ENCODE results near the gene SERPINA3. TPM values are rescaled to one million over a fixed set of nuclear protein-coding genes. Genes with fewer than 3 reads are reported as not detected.
"Not testable (repeated sequence)": the region's sequence is repeated elsewhere in the genome, so short reads cannot be mapped to it uniquely, and the experiment has no call there.

The SERPINA3 gene
- total RNA-seq, 4 donors from 2014 or later = 3.3 to 223 (median 54.8) TPM

DNA sequence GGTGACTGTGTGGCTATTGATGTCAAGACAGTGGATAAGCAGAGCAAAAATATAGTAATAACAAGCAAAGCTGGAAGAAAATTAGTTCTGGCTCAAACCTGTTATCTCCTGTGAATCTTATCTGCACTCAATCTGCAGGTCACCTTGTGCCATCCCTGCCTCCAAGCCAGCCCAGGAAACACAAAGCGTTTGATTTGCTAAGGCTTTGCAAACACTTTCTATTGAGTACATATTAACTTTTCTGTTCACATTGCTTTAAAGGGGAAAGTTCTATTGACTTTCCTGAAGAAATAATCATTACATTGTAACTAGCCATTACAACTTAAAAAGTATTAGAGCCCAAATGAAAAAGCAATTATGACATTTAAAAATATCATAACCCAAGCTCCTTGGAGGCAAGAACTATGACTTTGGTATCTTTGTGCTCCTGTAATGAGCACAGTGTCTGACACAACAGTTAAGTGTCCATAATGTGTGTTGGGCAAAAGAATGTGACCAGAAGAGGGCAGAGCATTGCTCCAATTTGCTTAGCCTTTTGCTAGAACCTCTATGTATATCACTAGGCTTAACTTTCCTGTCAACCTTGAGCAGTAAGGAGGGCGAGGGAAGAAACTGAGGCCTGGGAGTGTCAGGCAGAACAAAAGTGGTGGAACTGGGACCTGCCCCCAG is 24.7 kb downstream of the SERPINA3 start:
- TF ChIP-seq, protein P1, sequence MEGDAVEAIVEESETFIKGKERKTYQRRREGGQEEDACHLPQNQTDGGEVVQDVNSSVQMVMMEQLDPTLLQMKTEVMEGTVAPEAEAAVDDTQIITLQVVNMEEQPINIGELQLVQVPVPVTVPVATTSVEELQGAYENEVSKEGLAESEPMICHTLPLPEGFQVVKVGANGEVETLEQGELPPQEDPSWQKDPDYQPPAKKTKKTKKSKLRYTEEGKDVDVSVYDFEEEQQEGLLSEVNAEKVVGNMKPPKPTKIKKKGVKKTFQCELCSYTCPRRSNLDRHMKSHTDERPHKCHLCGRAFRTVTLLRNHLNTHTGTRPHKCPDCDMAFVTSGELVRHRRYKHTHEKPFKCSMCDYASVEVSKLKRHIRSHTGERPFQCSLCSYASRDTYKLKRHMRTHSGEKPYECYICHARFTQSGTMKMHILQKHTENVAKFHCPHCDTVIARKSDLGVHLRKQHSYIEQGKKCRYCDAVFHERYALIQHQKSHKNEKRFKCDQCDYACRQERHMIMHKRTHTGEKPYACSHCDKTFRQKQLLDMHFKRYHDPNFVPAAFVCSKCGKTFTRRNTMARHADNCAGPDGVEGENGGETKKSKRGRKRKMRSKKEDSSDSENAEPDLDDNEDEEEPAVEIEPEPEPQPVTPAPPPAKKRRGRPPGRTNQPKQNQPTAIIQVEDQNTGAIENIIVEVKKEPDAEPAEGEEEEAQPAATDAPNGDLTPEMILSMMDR (IDR thresholded peaks at IDR 0.05) = no peak
- no peak for TF ChIP-seq POLR2A (IDR thresholded peaks at IDR 0.05)
- Histone ChIP-seq H3K4me1 (no peaks in the 10 kb centered on the region), H3K27me3 (peaks cover 0 to 25% (median 0%) of the 10 kb centered on the region in 4 donors), H3K36me3 (no peaks in the 10 kb centered on the region), H3K27ac (no peak overlapping the region), H3K4me3 (no peak overlapping the region), H3K9me3 (no peaks in the 10 kb centered on the region)
- DNase-seq = no peak
- intact Hi-C loops (cut with DNase I) = no loop called here
- WGBS, 2 donors = 73 to 74% methylated on average over 1 to 2 of the region's 2 CpGs

DNA sequence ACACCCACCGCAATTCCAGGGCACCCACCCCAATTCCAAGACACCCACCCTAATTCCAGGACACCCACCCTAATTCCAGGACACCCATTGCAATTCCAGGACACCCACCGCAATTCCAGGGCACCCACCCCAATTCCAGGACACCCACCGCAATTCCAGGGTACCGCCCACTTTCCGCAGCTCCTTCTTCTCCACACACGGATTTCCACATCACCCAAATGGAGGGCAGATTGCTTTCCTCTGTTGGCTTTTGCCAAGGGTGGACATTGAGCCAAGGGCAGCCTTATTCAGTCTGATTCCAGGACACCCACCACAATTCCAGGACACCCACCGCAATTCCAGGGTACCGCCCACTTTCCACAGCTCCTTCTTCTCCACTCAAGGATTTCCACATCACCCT is 25.6 kb downstream of the SERPINA3 start:
- H3K27ac ChIP-seq; H3K9me3 ChIP-seq; H3K4me1 ChIP-seq; DNase-seq; intact Hi-C loops (cut with DNase I); H3K36me3 ChIP-seq; H3K4me3 ChIP-seq: not testable (repeated sequence)
- H3K27me3 ChIP-seq = peaks cover 0 to 16% (median 0%) of the 10 kb centered on the region in 4 donors
- WGBS, 2 donors = 80% methylated on average over 7 of the region's 8 CpGs

DNA sequence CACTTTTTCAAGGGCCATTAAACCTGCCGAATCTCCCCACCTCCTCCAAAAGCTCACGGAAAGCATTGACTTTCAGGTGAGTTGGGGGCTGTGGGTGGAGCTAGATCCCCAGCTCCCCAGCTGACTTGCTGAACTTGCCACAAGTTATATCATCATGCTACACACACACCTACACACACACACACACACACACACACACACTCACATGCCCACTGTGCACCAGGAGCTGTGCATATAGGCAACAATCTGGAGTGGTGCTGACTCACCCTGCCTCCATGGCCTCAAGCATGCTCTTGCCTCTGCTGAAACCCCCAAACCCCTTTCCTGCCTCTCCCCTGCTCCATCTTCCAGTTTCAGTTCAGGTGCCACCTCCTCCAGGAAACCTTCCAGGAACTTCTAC is 26.1 kb downstream of the SERPINA3 start:
- Histone ChIP-seq H3K27me3 (peaks cover 0 to 10% (median 0%) of the 10 kb centered on the region in 4 donors), H3K4me3 (no peak overlapping the region), H3K9me3 (no peaks in the 10 kb centered on the region), H3K27ac (no peak overlapping the region), H3K4me1 (no peaks in the 10 kb centered on the region), H3K36me3 (no peaks in the 10 kb centered on the region)
- WGBS, 2 donors = 56 to 60% methylated on average over 1 to 2 of the region's 2 CpGs
- intact Hi-C loops (cut with DNase I) = no loop called here
- no peak for DNase-seq
- TF ChIP-seq POLR2A (IDR thresholded peaks at IDR 0.05) = no peak
- TF ChIP-seq, protein P1 (IDR thresholded peaks at IDR 0.05) = no peak

DNA sequence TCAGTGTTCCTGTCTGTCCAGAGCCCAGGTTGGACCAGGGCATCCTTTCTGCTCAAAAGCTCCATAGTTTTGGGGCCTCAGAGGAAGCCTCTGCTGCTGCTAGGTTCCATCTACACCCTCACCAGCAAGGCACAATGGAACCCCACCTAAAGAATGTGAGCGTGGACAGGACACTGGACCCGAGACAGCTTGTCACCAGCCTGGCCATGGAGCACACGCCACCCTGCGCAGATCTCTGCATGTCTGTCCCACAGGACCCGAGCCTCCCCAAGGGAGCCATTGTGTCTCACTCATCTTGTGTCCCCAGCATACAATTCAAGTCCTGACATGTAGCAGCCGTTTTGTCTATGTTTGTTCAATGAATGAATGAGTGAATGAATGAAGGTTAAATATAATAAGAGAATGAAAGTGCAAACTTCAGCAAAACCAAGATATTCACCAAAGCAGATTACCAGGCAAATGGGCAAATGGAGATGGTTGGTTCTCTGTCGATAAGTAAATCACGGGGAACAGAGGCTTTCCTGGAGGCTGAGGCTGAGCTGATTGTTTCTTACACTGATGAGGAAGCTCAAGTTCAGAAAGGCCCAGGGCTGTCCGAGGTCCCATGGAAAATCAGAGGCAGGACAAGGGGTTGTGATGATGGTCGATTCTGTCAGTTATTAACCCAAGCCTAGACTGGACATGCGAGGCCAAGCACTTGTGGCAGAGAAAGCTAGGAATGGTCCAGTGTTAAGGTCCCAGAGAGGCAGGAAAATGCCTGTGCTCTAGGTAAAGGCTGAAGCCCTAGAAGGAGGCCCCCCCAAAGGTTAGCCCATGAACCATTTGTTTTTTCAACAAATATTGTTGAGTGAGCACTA is 27.0 kb downstream of the SERPINA3 start:
- intact Hi-C loops (cut with DNase I) = no loop called here

DNA sequence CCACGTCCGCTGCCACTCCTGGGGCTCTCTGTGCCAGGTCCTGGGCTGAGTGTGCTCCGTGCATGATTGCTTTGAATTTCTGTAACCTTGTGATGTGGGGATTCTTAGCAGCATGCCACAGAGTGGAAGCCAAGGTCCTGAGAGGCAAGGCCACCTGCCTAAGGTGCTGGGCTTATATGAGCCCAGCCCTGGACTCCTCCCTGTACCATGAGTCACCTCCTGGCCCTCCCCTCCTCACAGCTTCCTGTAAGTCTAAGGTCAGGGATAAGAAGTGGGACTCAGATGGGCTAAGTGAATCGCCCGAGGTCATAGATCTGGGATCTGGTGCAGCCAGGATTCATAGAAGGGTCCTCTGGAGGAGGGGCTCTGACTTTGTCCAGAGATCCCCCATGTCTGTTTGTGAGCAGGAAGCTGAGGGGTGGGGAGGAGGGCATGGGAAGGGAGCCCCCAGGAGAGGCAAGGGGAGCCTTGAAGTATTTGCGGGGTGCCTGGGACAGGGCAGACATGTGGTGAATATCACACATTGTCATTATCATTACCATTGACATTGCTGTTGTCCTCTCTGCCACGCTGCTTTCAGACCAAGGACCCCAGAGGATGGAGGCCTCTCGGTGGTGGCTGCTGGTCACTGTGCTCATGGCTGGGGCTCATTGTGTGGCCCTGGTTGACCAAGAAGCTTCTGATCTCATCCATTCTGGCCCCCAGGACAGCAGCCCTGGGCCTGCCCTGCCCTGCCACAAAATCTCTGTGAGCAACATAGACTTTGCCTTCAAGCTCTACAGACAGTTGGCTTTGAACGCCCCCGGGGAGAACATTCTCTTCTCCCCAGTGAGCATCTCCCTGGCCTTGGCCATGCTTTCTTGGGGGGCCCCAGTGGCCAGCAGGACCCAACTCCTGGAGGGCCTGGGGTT is 28.8 kb downstream of the SERPINA3 start:
- Histone ChIP-seq H3K27me3 (no peaks in the 10 kb centered on the region), H3K4me1 (no peaks in the 10 kb centered on the region), H3K9me3 (no peaks in the 10 kb centered on the region), H3K27ac (no peak overlapping the region), H3K4me3 (no peak overlapping the region), H3K36me3 (no peaks in the 10 kb centered on the region)
- intact Hi-C loops (cut with DNase I) = no loop called here
- TF ChIP-seq, protein P1 (IDR thresholded peaks at IDR 0.05) = no peak
- WGBS, 2 donors = 71 to 95% methylated on average over 6 of the region's 10 CpGs
- DNase-seq = no peak

More for the DNA sequence above, 27.0 kb downstream of the SERPINA3 start:
- 72 to 84% methylated on average over 7 to 9 of the region's 11 CpGs for WGBS, 2 donors
- TF ChIP-seq, protein P1 (IDR thresholded peaks at IDR 0.05) = no peak
- no peak for TF ChIP-seq POLR2A (IDR thresholded peaks at IDR 0.05)
- Histone ChIP-seq H3K9me3 (no peaks in the 10 kb centered on the region), H3K27ac (no peak overlapping the region), H3K4me3 (no peak overlapping the region), H3K4me1 (no peaks in the 10 kb centered on the region), H3K27me3 (peaks cover 0 to 2% (median 0%) of the 10 kb centered on the region in 4 donors), H3K36me3 (no peaks in the 10 kb centered on the region)
- no peak for DNase-seq
